Osteocyte (in vitro differentiated cells): ENCODE results near the gene KRT36. TPM values are rescaled to one million over a fixed set of nuclear protein-coding genes. Genes with fewer than 3 reads are reported as not detected.

ENCODE experiments used
- DNase-seq: peaks from one replicate; pipeline ENCODE4 v3.0.0; 2021; ENCODE audit warnings: mixed read lengths; ENCODE audit not compliant: unreplicated experiment; ENCODE audit errors: extremely low spot score
- H3K27ac Mint-ChIP-seq: one replicate; pipeline ENCODE4 v1.8.0; 2021; ENCODE audit warnings: mild to moderate bottlenecking, mixed read lengths; ENCODE audit not compliant: unreplicated experiment
- H3K27me3 Mint-ChIP-seq: one replicate; pipeline ENCODE4 v1.8.0; 2021; ENCODE audit warnings: mixed read lengths; ENCODE audit not compliant: unreplicated experiment
- H3K36me3 Mint-ChIP-seq: one replicate; pipeline ENCODE4 v1.8.0; 2021; ENCODE audit warnings: mixed read lengths; ENCODE audit not compliant: unreplicated experiment
- H3K4me1 Mint-ChIP-seq: one replicate; pipeline ENCODE4 v1.8.0; 2021; ENCODE audit warnings: mixed read lengths; ENCODE audit not compliant: unreplicated experiment
- H3K4me3 Mint-ChIP-seq: one replicate; pipeline ENCODE4 v1.8.0; 2021; ENCODE audit warnings: mild to moderate bottlenecking, moderate library complexity, mixed read lengths; ENCODE audit not compliant: unreplicated experiment
- H3K9me3 Mint-ChIP-seq: one replicate; pipeline ENCODE4 v1.8.0; 2021; ENCODE audit warnings: mixed read lengths; ENCODE audit not compliant: unreplicated experiment
- total RNA-seq: library from RNA; stranded (reverse); gene quantifications from 2 replicates; pipeline ENCODE4 v1.2.1, GENCODE V29; 2021
- TF ChIP-seq, protein P1 (sequence below): fragments of 200-600 bp; sonication (generic); IDR thresholded peaks from 2 replicates; pipeline ENCODE4 v1.5.0; 2021; ENCODE audit warnings: antibody characterized with exemption, mild to moderate bottlenecking, moderate library complexity

KRT36 gene
- total RNA-seq, 1 donor from 2014 or later, result not detected

- Mint-ChIP-seq H3K27me3 (no peaks in the 10 kb centered on the region), H3K4me3 (no peak overlapping the region), H3K9me3 (no peaks in the 10 kb centered on the region), H3K27ac (no peak overlapping the region), H3K4me1 (peaks cover 22% of the 10 kb centered on the region), H3K36me3 (no peaks in the 10 kb centered on the region)
- TF ChIP-seq, protein P1, sequence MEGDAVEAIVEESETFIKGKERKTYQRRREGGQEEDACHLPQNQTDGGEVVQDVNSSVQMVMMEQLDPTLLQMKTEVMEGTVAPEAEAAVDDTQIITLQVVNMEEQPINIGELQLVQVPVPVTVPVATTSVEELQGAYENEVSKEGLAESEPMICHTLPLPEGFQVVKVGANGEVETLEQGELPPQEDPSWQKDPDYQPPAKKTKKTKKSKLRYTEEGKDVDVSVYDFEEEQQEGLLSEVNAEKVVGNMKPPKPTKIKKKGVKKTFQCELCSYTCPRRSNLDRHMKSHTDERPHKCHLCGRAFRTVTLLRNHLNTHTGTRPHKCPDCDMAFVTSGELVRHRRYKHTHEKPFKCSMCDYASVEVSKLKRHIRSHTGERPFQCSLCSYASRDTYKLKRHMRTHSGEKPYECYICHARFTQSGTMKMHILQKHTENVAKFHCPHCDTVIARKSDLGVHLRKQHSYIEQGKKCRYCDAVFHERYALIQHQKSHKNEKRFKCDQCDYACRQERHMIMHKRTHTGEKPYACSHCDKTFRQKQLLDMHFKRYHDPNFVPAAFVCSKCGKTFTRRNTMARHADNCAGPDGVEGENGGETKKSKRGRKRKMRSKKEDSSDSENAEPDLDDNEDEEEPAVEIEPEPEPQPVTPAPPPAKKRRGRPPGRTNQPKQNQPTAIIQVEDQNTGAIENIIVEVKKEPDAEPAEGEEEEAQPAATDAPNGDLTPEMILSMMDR, result no peak
- no peak for DNase-seq
Observed at GRCh38 chr17:41494524-41494923, 4.8 kb upstream of the KRT36 start.

DNA sequence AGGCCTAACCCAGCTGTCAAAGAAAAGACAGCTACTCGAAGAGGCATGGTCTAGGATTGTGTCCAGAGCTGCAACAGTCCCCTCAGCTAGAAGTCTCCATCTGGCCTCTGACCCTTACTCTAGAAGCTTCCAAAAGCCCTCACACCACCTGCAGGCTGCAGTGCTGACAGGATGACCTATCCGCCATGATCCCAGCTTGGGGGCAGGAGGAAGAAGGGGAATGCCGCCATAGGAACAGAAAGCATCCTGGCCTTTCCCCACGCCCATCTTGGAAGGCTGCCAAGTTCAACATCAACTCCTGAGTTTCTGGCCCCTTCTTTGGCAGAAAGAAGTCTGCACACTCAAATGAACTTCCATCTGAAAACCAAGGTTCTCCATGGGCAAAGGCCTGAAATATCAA lies 3.1 kb upstream of the KRT36 start:
- peak overlapping the region; percentile 10 for H3K27ac Mint-ChIP-seq
- H3K36me3 Mint-ChIP-seq, result no peaks in the 10 kb centered on the region
- H3K27me3 Mint-ChIP-seq, result no peaks in the 10 kb centered on the region
- DNase-seq, result no peak
- TF ChIP-seq, protein P1, result no peak
- H3K9me3 Mint-ChIP-seq, result no peaks in the 10 kb centered on the region
- H3K4me3 Mint-ChIP-seq, result no peak overlapping the region
- H3K4me1 Mint-ChIP-seq, result peaks cover 22% of the 10 kb centered on the region

DNA sequence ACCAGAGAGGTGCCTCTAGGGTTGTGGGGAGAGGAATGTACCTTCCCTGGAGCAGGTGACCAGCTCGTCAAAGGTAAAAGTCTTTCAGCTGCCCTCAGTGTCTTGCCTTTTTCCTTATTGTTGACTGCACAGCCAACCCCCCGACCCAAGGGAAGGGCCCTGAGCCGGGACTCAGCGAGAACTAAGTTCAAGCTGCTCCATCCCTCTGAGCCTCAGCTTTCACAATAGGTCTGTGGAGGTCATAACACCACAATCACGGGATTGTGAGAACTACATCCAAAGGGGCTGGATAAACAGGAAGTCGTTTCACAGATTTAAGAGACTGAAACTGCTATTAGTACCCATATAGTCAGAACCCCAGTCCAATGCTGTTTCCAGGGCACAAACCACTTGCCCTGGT lies 2.6 kb upstream of the KRT36 start:
- no peak overlapping the region for H3K4me3 Mint-ChIP-seq
- no peak for DNase-seq
- H3K27me3 Mint-ChIP-seq, result no peaks in the 10 kb centered on the region
- H3K9me3 Mint-ChIP-seq, result no peaks in the 10 kb centered on the region
- TF ChIP-seq, protein P1, result no peak
- H3K27ac Mint-ChIP-seq, result peak overlapping the region; percentile 53
- no peaks in the 10 kb centered on the region for H3K36me3 Mint-ChIP-seq
- H3K4me1 Mint-ChIP-seq, result peaks cover 22% of the 10 kb centered on the region

- no peak for DNase-seq
- Mint-ChIP-seq H3K4me1 (peaks cover 21% of the 10 kb centered on the region), H3K27ac (no peak overlapping the region), H3K4me3 (no peak overlapping the region), H3K27me3 (no peaks in the 10 kb centered on the region), H3K9me3 (no peaks in the 10 kb centered on the region), H3K36me3 (no peaks in the 10 kb centered on the region)
- TF ChIP-seq, protein P1, result no peak
Observed at GRCh38 chr17:41491476-41491875, 1.8 kb upstream of the KRT36 start.

GRCh38 chr17:41490000-41490990 lies 585 bp upstream of the KRT36 start:
- peaks cover 18% of the 10 kb centered on the region for H3K4me1 Mint-ChIP-seq
- no peaks in the 10 kb centered on the region for H3K36me3 Mint-ChIP-seq
- H3K4me3 Mint-ChIP-seq, result no peak overlapping the region
- TF ChIP-seq, protein P1, result no peak
- no peak for DNase-seq
- H3K27ac Mint-ChIP-seq, result no peak overlapping the region
- H3K27me3 Mint-ChIP-seq, result no peaks in the 10 kb centered on the region
- no peaks in the 10 kb centered on the region for H3K9me3 Mint-ChIP-seq
